Heart left ventricle (tissue), 13 donors: ENCODE measurements around the gene HES1.

Experiments
- POLR2A ChIP-seq, 2 donors: fragments of 450-650 bp; IDR thresholded peaks; one replicate each; pipeline ENCODE4 v1.6.1; 2017; ENCODE audit warnings: antibody characterized with exemption in 2 of 2, mild to moderate bottlenecking in 2 of 2, moderate library complexity in 2 of 2
- TF ChIP-seq, protein P1 (sequence below), 12 donors: fragments of 200-600 bp; sonication (generic) in 4 of 12; IDR thresholded peaks; one replicate each; pipeline versions ENCODE4 v1.5.0 to v1.8.0; 2018 to 2022; ENCODE audit warnings: antibody characterized with exemption in 12 of 12, mild to moderate bottlenecking in 5 of 12
- donor health status: ischemic (EF 13 %, LVEDD 7.1; RV severe dilation, severe dysfunction).
- donor health status: DM: no; HTN: yes; CAD: no.
- donor health status: DM: no; HTN: no; CAD: no.
- donor health status: ischemic (EF 25% LVEDD 6.9; RV normal size, moderate dysfunction).
- donor health status: ischemic (EF 25% LVEDD 5.7; RV mildly dilated, moderate dysfunction).
- donor health status: ischemic (EF 35%, LVEDD 5.7; RV mildly dilated, moderate dysfunction).
- donor health status: nonischemic (EF 11% LVEDD 7.7; RV severe dilation, severe dysfunction).
- donor health status: DM: yes; HTN: yes; CAD: no.
- donor health status: PGD.
- donor health status: ischemic (EF 29% LVEDD 5.4; RV normal size, mild dysfunction).
- donor health status: nonischemic (EF 23%, LVEDD 6.1; RV moderate dilation, normal function).

- no peak for TF ChIP-seq POLR2A (IDR thresholded peaks at IDR 0.05)
- TF ChIP-seq, protein P1, sequence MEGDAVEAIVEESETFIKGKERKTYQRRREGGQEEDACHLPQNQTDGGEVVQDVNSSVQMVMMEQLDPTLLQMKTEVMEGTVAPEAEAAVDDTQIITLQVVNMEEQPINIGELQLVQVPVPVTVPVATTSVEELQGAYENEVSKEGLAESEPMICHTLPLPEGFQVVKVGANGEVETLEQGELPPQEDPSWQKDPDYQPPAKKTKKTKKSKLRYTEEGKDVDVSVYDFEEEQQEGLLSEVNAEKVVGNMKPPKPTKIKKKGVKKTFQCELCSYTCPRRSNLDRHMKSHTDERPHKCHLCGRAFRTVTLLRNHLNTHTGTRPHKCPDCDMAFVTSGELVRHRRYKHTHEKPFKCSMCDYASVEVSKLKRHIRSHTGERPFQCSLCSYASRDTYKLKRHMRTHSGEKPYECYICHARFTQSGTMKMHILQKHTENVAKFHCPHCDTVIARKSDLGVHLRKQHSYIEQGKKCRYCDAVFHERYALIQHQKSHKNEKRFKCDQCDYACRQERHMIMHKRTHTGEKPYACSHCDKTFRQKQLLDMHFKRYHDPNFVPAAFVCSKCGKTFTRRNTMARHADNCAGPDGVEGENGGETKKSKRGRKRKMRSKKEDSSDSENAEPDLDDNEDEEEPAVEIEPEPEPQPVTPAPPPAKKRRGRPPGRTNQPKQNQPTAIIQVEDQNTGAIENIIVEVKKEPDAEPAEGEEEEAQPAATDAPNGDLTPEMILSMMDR (IDR thresholded peaks at IDR 0.05), result no peak
Measured at GRCh38 chr3:194163697-194164096, 27.7 kb downstream of the HES1 start.
